ENCODE data around the gene DNA2. TPM values are rescaled to one million over a fixed set of nuclear protein-coding genes. Genes with fewer than 3 reads are reported as not detected.
A peak's percentile ranks its signal among the peaks of the same experiment; 100 is the strongest.

The DNA2 gene
- total and polyA plus RNA-seq, 10 donors, result 1.4 to 13.6 (median 6.7) TPM

- WGBS, 5 donors, result 1 to 2% (median 1%) methylated on average over 19 to 38 of the region's 38 CpGs
- Histone ChIP-seq H3K4me3 (peak overlapping the region; percentile 76 to 98 (median 93)), H3K27me3 (replicated peaks in 1 of 7) (no peaks in the 10 kb centered on the region), H3K36me3 (peaks cover 0 to 6% (median 2%) of the 10 kb centered on the region in 6 donors), H3K9me3 (no peaks in the 10 kb centered on the region), H3K27ac (peak overlapping the region; percentile 88 to 94 (median 91)), H3K4me1 (peaks cover 0 to 47% (median 14%) of the 10 kb centered on the region in 6 donors)
- peak; percentile 88 for DNase-seq
- TF ChIP-seq, protein P1, sequence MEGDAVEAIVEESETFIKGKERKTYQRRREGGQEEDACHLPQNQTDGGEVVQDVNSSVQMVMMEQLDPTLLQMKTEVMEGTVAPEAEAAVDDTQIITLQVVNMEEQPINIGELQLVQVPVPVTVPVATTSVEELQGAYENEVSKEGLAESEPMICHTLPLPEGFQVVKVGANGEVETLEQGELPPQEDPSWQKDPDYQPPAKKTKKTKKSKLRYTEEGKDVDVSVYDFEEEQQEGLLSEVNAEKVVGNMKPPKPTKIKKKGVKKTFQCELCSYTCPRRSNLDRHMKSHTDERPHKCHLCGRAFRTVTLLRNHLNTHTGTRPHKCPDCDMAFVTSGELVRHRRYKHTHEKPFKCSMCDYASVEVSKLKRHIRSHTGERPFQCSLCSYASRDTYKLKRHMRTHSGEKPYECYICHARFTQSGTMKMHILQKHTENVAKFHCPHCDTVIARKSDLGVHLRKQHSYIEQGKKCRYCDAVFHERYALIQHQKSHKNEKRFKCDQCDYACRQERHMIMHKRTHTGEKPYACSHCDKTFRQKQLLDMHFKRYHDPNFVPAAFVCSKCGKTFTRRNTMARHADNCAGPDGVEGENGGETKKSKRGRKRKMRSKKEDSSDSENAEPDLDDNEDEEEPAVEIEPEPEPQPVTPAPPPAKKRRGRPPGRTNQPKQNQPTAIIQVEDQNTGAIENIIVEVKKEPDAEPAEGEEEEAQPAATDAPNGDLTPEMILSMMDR (IDR thresholded peaks at IDR 0.05 in 8 of 11, conservative IDR thresholded peaks at IDR 0.05 in 3 of 11), result no peak
- TF ChIP-seq POLR2AphosphoS5 (IDR thresholded peaks at IDR 0.05) (no peak), POLR2A (IDR thresholded peaks at IDR 0.05) (no peak)
- intact Hi-C loops (cut with DNase I; ENCODE audit: low total_unique reads), result no loop called here
These were observed 65.5 kb downstream of the DNA2 start for GRCh38 chr10:68406111-68406814.

- TF ChIP-seq POLR2AphosphoS5 (IDR thresholded peaks at IDR 0.05), result no peak
- TF ChIP-seq, protein P1 (IDR thresholded peaks at IDR 0.05 in 8 of 11, conservative IDR thresholded peaks at IDR 0.05 in 3 of 11), result no peak
- no peak for TF ChIP-seq POLR2A (IDR thresholded peaks at IDR 0.05)
- H3K4me3 ChIP-seq, result no peak overlapping the region
- no peaks in the 10 kb centered on the region for H3K27me3 ChIP-seq (replicated peaks in 1 of 7)
- no peak for DNase-seq
- H3K36me3 ChIP-seq, result peaks cover 0 to 30% (median 10%) of the 10 kb centered on the region in 6 donors
- 73 to 96% (median 90%) methylated on average over 4 of the region's 4 CpGs for WGBS, 5 donors
- no peaks in the 10 kb centered on the region for H3K9me3 ChIP-seq
- H3K4me1 ChIP-seq, result peaks cover 0 to 47% (median 14%) of the 10 kb centered on the region in 6 donors
- intact Hi-C loops (cut with DNase I; ENCODE audit: low total_unique reads), result no loop called here
- no peak overlapping the region for H3K27ac ChIP-seq
These were observed 68.1 kb downstream of the DNA2 start for GRCh38 chr10:68403701-68404100.

DNA sequence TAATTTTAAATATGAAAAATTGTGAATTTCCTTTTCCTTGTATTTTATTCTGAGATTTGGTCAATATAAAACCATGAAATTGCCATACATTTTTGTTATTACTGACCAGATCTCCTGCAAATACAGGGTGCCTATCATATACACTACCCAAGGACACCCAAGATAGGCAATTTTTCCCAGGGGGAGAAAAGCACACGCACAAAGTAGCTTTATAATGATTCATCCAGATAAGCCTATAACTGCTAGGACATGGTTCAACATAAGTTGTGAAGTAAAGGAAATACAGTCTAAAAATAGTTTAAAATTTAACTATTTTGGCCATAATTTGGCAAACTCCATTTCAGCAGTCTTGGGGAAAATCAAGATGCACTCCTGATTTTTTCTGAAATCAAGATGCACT, 69.5 kb downstream of the DNA2 start:
- intact Hi-C loops (cut with DNase I; ENCODE audit: low total_unique reads), result no loop called here
- Histone ChIP-seq H3K27ac (no peak overlapping the region), H3K36me3 (peaks cover 0 to 44% (median 10%) of the 10 kb centered on the region in 6 donors), H3K4me1 (peaks cover 0 to 39% (median 14%) of the 10 kb centered on the region in 6 donors), H3K4me3 (no peak overlapping the region), H3K27me3 (replicated peaks in 1 of 7) (no peaks in the 10 kb centered on the region), H3K9me3 (no peaks in the 10 kb centered on the region)
- TF ChIP-seq POLR2AphosphoS5 (IDR thresholded peaks at IDR 0.05) (no peak), POLR2A (IDR thresholded peaks at IDR 0.05) (no peak)
- TF ChIP-seq, protein P1 (IDR thresholded peaks at IDR 0.05 in 8 of 11, conservative IDR thresholded peaks at IDR 0.05 in 3 of 11), result no peak
- DNase-seq, result no peak
- 80 to 89% (median 86%) methylated on average over 1 of the region's 1 CpG for WGBS, 5 donors

DNA sequence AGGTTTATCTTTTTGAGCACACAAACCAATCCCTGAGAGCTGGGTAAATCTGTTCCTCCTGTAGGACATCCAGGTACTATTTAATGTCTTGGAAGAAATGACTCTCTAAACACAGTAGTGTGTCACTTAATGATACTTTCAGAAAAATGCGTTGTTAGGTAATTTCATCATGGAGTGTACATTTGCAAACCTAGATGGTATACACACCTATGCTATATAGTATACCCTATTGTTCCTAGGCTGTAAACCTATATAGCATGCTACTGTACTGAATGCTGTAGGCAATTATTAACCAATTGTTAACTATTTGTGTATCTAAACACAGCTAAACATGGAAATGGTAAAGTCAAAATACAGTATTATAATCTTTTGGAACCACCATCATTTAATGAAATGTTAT, 74.8 kb downstream of the DNA2 start:
- H3K36me3 ChIP-seq, result peaks cover 0 to 97% (median 36%) of the 10 kb centered on the region in 6 donors
- H3K4me1 ChIP-seq, result no peaks in the 10 kb centered on the region
- no peak overlapping the region for H3K4me3 ChIP-seq
- no peaks in the 10 kb centered on the region for H3K27me3 ChIP-seq (replicated peaks in 1 of 7)
- no peak for DNase-seq
- 96 to 100% (median 98%) methylated on average over 1 of the region's 1 CpG for WGBS, 5 donors
- H3K27ac ChIP-seq, result no peak overlapping the region
- intact Hi-C loops (cut with DNase I; ENCODE audit: low total_unique reads), result no loop called here
- TF ChIP-seq POLR2A (IDR thresholded peaks at IDR 0.05) (no peak), POLR2AphosphoS5 (IDR thresholded peaks at IDR 0.05) (no peak)
- TF ChIP-seq, protein P1 (IDR thresholded peaks at IDR 0.05 in 8 of 11, conservative IDR thresholded peaks at IDR 0.05 in 3 of 11), result no peak
- H3K9me3 ChIP-seq, result no peaks in the 10 kb centered on the region

Measured in spleen (tissue), 11 donors.